Activated CD4-positive, CD25-positive, alpha-beta regulatory T cell treated with anti-CD3 and anti-CD28 coated beads, Interleukin-2, amount 50 U/mL, for 16 hours (primary cell): ENCODE results near the gene AP1S1.
"Not testable (repeated sequence)": the region's sequence is repeated elsewhere in the genome, so short reads cannot be mapped to it uniquely, and the experiment has no call there.

Source experiments
- DNase-seq: peaks from one replicate; pipeline ENCODE4 v3.0.0-alpha.2; 2020; ENCODE audit warnings: low read depth, low spot score

Gene AP1S1

GRCh38 chr7:101125989-101126650 is 28.2 kb upstream of the AP1S1 start:
- no peak for DNase-seq

- no peak for DNase-seq
These were observed 27.4 kb upstream of the AP1S1 start, which contains the start of gene SERPINE1 for GRCh38 chr7:101126651-101127459. TSS of gene SERPINE1 (plus strand) at chr7:101127104. CDS start at chr7:101128394, 1,290 bp downstream.

GRCh38 chr7:101127460-101128039 is 26.7 kb upstream of the AP1S1 start:
- no peak for DNase-seq

GRCh38 chr7:101128040-101128834 is 26.0 kb upstream of the AP1S1 start:
- DNase-seq = no peak

- no peak for DNase-seq
These were observed 24.6 kb upstream of the AP1S1 start for GRCh38 chr7:101129603-101130117.

GRCh38 chr7:101132626-101133600 is 21.4 kb upstream of the AP1S1 start:
- not testable (repeated sequence) for DNase-seq

- no peak for DNase-seq
These were observed 20.5 kb upstream of the AP1S1 start for GRCh38 chr7:101133621-101134398.

GRCh38 chr7:101134399-101134980 is 19.8 kb upstream of the AP1S1 start:
- DNase-seq = no peak

- DNase-seq = no peak
These were observed 16.5 kb upstream of the AP1S1 start for GRCh38 chr7:101137651-101138212.

- DNase-seq = peak; percentile 66
These were observed 15.9 kb upstream of the AP1S1 start for GRCh38 chr7:101138213-101138870.

- no peak for DNase-seq
These were observed 14.0 kb upstream of the AP1S1 start for GRCh38 chr7:101140339-101140699.

GRCh38 chr7:101140746-101141382 is 13.4 kb upstream of the AP1S1 start:
- no peak for DNase-seq

GRCh38 chr7:101151908-101152651 is 2.2 kb upstream of the AP1S1 start:
- no peak for DNase-seq

GRCh38 chr7:101154693-101155102 is 422 bp downstream of the AP1S1 start:
- DNase-seq = no peak

- DNase-seq = no peak
These were observed 1.0 kb downstream of the AP1S1 start for GRCh38 chr7:101155303-101155702.

GRCh38 chr7:101156277-101156676 is 2.0 kb downstream of the AP1S1 start:
- DNase-seq = no peak
